Tibial nerve (tissue), 4 donors: ENCODE measurements around the gene PPIL4. TPM values are rescaled to one million over a fixed set of nuclear protein-coding genes. Genes with fewer than 3 reads are reported as not detected.
"Not testable (repeated sequence)": the region's sequence is repeated elsewhere in the genome, so short reads cannot be mapped to it uniquely, and the experiment has no call there.

Experiments
- DNase-seq, 2 donors: peaks; one replicate each; pipeline ENCODE4 v3.0.0-alpha.2; 2019; ENCODE audit warnings: low spot score in 2 of 2
- H3K27ac ChIP-seq, 4 donors: fragments of 200-600 bp; sonication (generic) in 3 of 4; one replicate each; pipeline ENCODE4 v1.5.1; 2017 to 2019; ENCODE audit warnings: mild to moderate bottlenecking in 1 of 4
- H3K27me3 ChIP-seq, 2 donors: fragments of 200-600 bp; sonication (generic) in 1 of 2; one replicate each; pipeline versions ENCODE4 v1.5.1 to v1.6.0; 2017 to 2019
- H3K36me3 ChIP-seq, 3 donors: fragments of 200-600 bp; sonication (generic); one replicate each; pipeline ENCODE4 v1.5.1; 2018 to 2019
- H3K4me1 ChIP-seq, 4 donors: fragments of 200-600 bp; sonication (generic) in 3 of 4; one replicate each; pipeline ENCODE4 v1.5.1; 2017 to 2019
- H3K4me3 ChIP-seq, 4 donors: fragments of 200-600 bp; sonication (generic) in 3 of 4; one replicate each; pipeline ENCODE4 v1.5.1; 2017 to 2019; ENCODE audit warnings: mild to moderate bottlenecking in 1 of 4, moderate library complexity in 1 of 4
- H3K9me3 ChIP-seq, 4 donors: fragments of 200-600 bp; sonication (generic) in 3 of 4; one replicate each; pipeline ENCODE4 v1.5.1; 2017 to 2019
- CTCF ChIP-seq, 5 experiments: fragments of 200-600 bp in 3 of 5; fragments of 450-650 bp in 2 of 5; sonication (generic) in 3 of 5; IDR thresholded peaks; one replicate each; pipeline ENCODE4 v1.5.1; 2016 to 2019; ENCODE audit warnings: antibody characterized with exemption in 5 of 5, mild to moderate bottlenecking in 3 of 5, moderate library complexity in 2 of 5
- EP300 ChIP-seq, 2 donors: sonication (generic); formaldehyde crosslinking; IDR thresholded peaks; one replicate each; pipeline ENCODE4 v1.6.1; 2017; ENCODE audit warnings: antibody characterized with exemption in 2 of 2, mild to moderate bottlenecking in 1 of 2
- POLR2A ChIP-seq, 2 donors: fragments of 450-650 bp; IDR thresholded peaks; one replicate each; pipeline ENCODE4 v1.6.1; 2017; ENCODE audit warnings: antibody characterized with exemption in 2 of 2, mild to moderate bottlenecking in 2 of 2, moderate library complexity in 2 of 2
- WGBS, 2 donors: methylation state at CpG; one replicate each; pipeline ENCODE4 v1.1.5; 2018; 5-methylcytosine and 5-hydroxymethylcytosine counted together
- total RNA-seq, 4 donors: library from RNA; depleted of rRNA; stranded (reverse); fragments of >200 nt; gene quantifications; one replicate each; pipeline ENCODE4 v1.1.0, GENCODE V29; 2016

The PPIL4 gene
- total RNA-seq, 4 donors from 2014 or later: 25.8 to 41.0 (median 31.5) TPM

- no peak overlapping the region for H3K4me3 ChIP-seq
- peaks cover 0 to 3% (median 3%) of the 10 kb centered on the region in 3 donors for H3K36me3 ChIP-seq
- H3K4me1 ChIP-seq: peaks cover 0 to 9% (median 0%) of the 10 kb centered on the region in 4 donors
- TF ChIP-seq CTCF (IDR thresholded peaks at IDR 0.05) (no peak), EP300 (IDR thresholded peaks at IDR 0.05) (no peak), POLR2A (IDR thresholded peaks at IDR 0.05) (no peak)
- 72 to 79% methylated on average over 2 of the region's 2 CpGs for WGBS, 2 donors
- H3K9me3 ChIP-seq: no peaks in the 10 kb centered on the region
- DNase-seq: no peak
- H3K27me3 ChIP-seq: no peaks in the 10 kb centered on the region
- H3K27ac ChIP-seq: no peak overlapping the region
Measured at GRCh38 chr6:149468179-149468578, 77.7 kb downstream of the PPIL4 start.

GRCh38 chr6:149467265-149467664, 78.6 kb downstream of the PPIL4 start:
- TF ChIP-seq POLR2A (IDR thresholded peaks at IDR 0.05) (no peak), EP300 (IDR thresholded peaks at IDR 0.05) (no peak), CTCF (IDR thresholded peaks at IDR 0.05) (no peak)
- Histone ChIP-seq H3K9me3 (no peaks in the 10 kb centered on the region), H3K36me3 (peaks cover 0 to 3% (median 3%) of the 10 kb centered on the region in 3 donors), H3K4me1 (peaks cover 0 to 9% (median 0%) of the 10 kb centered on the region in 4 donors), H3K4me3 (no peak overlapping the region), H3K27me3 (no peaks in the 10 kb centered on the region), H3K27ac (no peak overlapping the region)
- no peak for DNase-seq
- 75 to 76% methylated on average over 4 of the region's 4 CpGs for WGBS, 2 donors

GRCh38 chr6:149464411-149464810, 81.4 kb downstream of the PPIL4 start:
- Histone ChIP-seq H3K27me3 (no peaks in the 10 kb centered on the region), H3K4me1 (peaks cover 0 to 9% (median 0%) of the 10 kb centered on the region in 4 donors), H3K36me3 (no peaks in the 10 kb centered on the region), H3K4me3 (no peak overlapping the region), H3K9me3 (no peaks in the 10 kb centered on the region), H3K27ac (no peak overlapping the region)
- 54 to 56% methylated on average over 8 of the region's 8 CpGs for whole genome bisulfite sequencing, 2 donors
- no peak for TF ChIP-seq EP300 (IDR thresholded peaks at IDR 0.05)
- TF ChIP-seq CTCF (IDR thresholded peaks at IDR 0.05): no peak
- TF ChIP-seq POLR2A (IDR thresholded peaks at IDR 0.05): no peak
- no peak for DNase-seq

GRCh38 chr6:149463781-149464180, 82.1 kb downstream of the PPIL4 start:
- Histone ChIP-seq H3K27ac (no peak overlapping the region), H3K9me3 (no peaks in the 10 kb centered on the region), H3K4me3 (no peak overlapping the region), H3K27me3 (no peaks in the 10 kb centered on the region), H3K36me3 (no peaks in the 10 kb centered on the region), H3K4me1 (peaks cover 0 to 9% (median 0%) of the 10 kb centered on the region in 4 donors)
- no peak for DNase-seq
- 71 to 72% methylated on average over 4 of the region's 4 CpGs for WGBS, 2 donors
- TF ChIP-seq CTCF (IDR thresholded peaks at IDR 0.05) (no peak), POLR2A (IDR thresholded peaks at IDR 0.05) (no peak), EP300 (IDR thresholded peaks at IDR 0.05) (no peak)

GRCh38 chr6:149462712-149463111, 83.1 kb downstream of the PPIL4 start:
- H3K27ac ChIP-seq, H3K27me3 ChIP-seq, H3K36me3 ChIP-seq, H3K4me1 ChIP-seq, DNase-seq, H3K9me3 ChIP-seq, H3K4me3 ChIP-seq: not testable (repeated sequence)
- 91 to 95% methylated on average over 7 of the region's 7 CpGs for WGBS, 2 donors

- TF ChIP-seq EP300 (IDR thresholded peaks at IDR 0.05) (no peak), CTCF (IDR thresholded peaks at IDR 0.05) (no peak), POLR2A (IDR thresholded peaks at IDR 0.05) (no peak)
- no peak overlapping the region for H3K27ac ChIP-seq
- H3K9me3 ChIP-seq: no peaks in the 10 kb centered on the region
- no peaks in the 10 kb centered on the region for H3K36me3 ChIP-seq
- 82 to 90% methylated on average over 5 of the region's 5 CpGs for WGBS, 2 donors
- H3K4me1 ChIP-seq: peaks cover 0 to 9% (median 0%) of the 10 kb centered on the region in 4 donors
- no peak for DNase-seq
- no peak overlapping the region for H3K4me3 ChIP-seq
- H3K27me3 ChIP-seq: peaks cover 0 to 4% of the 10 kb centered on the region in 2 donors
Measured at GRCh38 chr6:149461670-149462069, 84.2 kb downstream of the PPIL4 start.

GRCh38 chr6:149460249-149460648, 85.6 kb downstream of the PPIL4 start:
- not testable (repeated sequence) for DNase-seq

More at GRCh38 chr6:149460249-149460648, 85.6 kb downstream of the PPIL4 start:
- not testable (repeated sequence) for H3K36me3 ChIP-seq, H3K9me3 ChIP-seq, H3K4me3 ChIP-seq, H3K27me3 ChIP-seq, H3K27ac ChIP-seq
- 70 to 76% methylated on average over 3 of the region's 3 CpGs for WGBS, 2 donors
- H3K4me1 ChIP-seq: peaks cover 0 to 12% (median 1%) of the 10 kb centered on the region in 4 donors
